Activated CD8-positive, alpha-beta memory T cell treated with anti-CD3 and anti-CD28 coated beads for 36 hours (primary cell): ENCODE measurements around the gene DIAPH3. TPM values are rescaled to one million over a fixed set of nuclear protein-coding genes. Genes with fewer than 3 reads are reported as not detected.
"Not testable (repeated sequence)": the region's sequence is repeated elsewhere in the genome, so short reads cannot be mapped to it uniquely, and the experiment has no call there.

Source experiments
- CTCF ChIA-PET: fragments of 350-600 bp; sonication (Branson Sonifier 250); formaldehyde crosslinking; loops from one replicate; lab custom pipeline; 2021; ENCODE audit warnings: antibody characterized with exemption; lab: Charles Lee
- POLR2A ChIA-PET: fragments of 350-600 bp; sonication (Branson Sonifier 250); formaldehyde crosslinking; loops from one replicate; lab custom pipeline; 2021; ENCODE audit warnings: antibody characterized with exemption; lab: Charles Lee
- total RNA-seq, 2 experiments: library from RNA; stranded (reverse); gene quantifications; one replicate each; pipeline ENCODE4 v1.2.3, GENCODE V29; 2021

Gene DIAPH3, protein sequence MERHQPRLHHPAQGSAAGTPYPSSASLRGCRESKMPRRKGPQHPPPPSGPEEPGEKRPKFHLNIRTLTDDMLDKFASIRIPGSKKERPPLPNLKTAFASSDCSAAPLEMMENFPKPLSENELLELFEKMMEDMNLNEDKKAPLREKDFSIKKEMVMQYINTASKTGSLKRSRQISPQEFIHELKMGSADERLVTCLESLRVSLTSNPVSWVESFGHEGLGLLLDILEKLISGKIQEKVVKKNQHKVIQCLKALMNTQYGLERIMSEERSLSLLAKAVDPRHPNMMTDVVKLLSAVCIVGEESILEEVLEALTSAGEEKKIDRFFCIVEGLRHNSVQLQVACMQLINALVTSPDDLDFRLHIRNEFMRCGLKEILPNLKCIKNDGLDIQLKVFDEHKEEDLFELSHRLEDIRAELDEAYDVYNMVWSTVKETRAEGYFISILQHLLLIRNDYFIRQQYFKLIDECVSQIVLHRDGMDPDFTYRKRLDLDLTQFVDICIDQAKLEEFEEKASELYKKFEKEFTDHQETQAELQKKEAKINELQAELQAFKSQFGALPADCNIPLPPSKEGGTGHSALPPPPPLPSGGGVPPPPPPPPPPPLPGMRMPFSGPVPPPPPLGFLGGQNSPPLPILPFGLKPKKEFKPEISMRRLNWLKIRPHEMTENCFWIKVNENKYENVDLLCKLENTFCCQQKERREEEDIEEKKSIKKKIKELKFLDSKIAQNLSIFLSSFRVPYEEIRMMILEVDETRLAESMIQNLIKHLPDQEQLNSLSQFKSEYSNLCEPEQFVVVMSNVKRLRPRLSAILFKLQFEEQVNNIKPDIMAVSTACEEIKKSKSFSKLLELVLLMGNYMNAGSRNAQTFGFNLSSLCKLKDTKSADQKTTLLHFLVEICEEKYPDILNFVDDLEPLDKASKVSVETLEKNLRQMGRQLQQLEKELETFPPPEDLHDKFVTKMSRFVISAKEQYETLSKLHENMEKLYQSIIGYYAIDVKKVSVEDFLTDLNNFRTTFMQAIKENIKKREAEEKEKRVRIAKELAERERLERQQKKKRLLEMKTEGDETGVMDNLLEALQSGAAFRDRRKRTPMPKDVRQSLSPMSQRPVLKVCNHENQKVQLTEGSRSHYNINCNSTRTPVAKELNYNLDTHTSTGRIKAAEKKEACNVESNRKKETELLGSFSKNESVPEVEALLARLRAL
- total RNA-seq, result 10 to 100 TPM; 18.8 to 19.0 TPM

DNA sequence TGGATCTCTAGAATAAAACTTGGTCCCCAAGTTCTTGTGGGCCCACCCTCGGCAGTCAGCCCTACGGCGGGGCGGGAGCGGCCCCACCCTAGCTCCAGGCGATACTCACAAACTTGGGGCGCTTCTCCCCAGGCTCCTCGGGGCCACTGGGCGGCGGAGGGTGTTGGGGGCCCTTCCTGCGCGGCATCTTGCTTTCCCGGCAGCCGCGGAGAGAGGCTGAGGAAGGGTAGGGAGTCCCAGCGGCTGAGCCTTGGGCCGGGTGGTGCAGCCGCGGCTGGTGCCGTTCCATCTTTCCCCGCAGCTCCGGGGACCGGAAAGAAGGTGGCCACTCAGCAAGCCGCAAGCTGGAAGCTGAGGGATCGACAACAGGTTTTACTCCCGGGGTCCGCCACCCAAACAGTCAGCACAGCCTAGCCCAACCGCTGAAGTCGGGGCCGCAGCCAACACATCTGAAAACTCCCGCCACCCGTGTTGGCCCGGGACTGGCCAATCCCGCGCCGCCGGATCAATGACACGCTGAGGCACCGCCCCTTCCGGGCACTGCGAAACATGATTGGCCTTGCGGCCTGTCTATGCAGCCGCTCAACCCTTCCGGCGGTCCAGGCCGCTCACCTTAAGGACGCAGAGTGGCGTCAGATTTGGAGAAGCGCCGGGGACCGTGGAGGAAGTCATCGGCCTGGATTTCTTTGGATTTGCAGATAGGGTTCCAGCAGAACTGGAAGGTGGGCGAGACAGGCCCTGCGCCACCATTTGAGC lies at the start of gene DIAPH3:
Gene DIAPH3, minus strand, starts transcription at position 451 of the 756 bp plus-strand sequence. Its CDS starts 162 bp downstream, at position 289.
- CTCF ChIA-PET, result interaction anchor here (0.6 kb wide), 1 partner anchor 26 kb away, joined by 3 read pairs; no protein-coding TSS in a partner anchor
- POLR2A ChIA-PET, result no interaction called here

DNA sequence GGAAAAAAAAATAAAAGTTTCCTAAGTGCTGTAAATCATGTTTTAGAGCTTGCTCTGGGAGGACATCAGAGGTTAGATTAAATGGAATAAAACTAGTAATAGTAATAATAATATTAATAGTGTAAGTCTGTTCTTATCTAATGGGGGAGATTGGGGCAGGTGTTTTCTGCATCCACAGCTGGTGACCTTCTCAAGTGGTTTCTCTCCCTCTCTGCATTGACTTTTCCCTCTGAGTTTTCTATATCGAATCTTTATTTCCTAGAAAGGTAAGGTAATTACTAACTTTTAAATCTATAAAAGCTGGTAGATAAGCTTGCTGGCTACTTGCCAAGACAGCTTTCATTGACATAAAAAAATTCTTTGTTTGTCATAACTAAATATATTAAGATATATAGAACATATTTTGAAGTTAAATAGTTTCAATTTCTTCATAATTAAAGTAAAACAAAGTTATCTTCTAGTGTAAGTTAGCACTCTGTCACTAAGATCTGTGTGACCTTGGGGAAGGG lies 49.6 kb upstream of the DIAPH3 start:
- POLR2A ChIA-PET, result no interaction called here
- CTCF ChIA-PET, result no interaction called here

DNA sequence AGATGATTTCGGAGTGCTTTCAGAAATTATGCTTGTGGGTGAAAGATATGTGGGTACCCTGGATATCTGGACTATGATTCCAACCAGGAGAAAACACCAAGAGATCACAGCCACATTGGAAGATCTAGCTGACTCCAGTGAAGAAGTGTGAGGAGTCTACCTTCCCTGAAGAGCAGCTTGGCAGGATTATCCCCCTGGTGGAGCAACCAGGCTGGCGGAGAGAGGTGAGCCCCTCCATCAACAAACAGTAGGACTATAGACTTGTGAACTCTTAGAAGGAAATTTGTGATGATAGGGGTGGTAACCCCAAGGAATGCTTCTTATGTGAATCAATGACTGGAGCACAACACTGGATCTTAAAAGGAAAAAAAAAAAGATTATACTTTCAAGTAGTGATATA lies 47.8 kb upstream of the DIAPH3 start:
- ChIA-PET POLR2A (no interaction called here), CTCF (no interaction called here)

DNA sequence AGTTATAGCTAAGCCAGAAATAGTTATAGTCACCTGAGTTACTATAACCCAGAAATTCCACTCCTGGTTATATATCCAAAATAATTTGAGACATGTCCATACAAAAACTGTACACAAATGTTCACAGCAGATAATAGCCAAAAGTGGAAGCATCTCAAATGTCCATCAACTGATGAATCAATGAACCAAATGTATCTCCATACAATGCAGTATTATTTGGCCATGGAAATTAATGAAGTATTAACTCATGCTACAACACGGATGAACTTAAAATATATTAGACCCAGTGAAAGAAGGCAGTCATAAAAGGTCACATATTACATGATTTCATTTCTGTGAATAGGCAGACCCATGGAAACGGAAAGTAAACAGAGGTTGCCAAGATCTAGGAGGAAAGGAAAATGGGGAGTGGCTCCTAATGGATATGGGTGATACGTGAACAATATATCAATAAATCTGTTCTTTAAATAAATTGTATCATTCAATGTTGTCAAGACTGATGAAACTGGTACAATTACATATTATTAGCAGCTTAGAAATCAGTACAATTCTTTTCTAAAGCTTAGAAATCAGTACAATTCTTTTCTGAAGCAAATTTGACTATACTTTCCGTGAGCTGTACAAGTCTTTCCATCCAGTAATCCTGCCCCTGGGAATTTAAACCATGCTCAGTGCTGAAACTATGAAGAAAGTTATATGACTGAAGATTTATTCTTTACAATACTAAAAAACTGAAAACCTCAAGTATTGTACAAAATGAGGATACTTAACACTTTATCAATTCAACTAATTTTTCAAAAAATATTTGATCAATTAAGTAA lies 47.0 kb upstream of the DIAPH3 start:
- POLR2A ChIA-PET, result no interaction called here
- CTCF ChIA-PET, result no interaction called here

DNA sequence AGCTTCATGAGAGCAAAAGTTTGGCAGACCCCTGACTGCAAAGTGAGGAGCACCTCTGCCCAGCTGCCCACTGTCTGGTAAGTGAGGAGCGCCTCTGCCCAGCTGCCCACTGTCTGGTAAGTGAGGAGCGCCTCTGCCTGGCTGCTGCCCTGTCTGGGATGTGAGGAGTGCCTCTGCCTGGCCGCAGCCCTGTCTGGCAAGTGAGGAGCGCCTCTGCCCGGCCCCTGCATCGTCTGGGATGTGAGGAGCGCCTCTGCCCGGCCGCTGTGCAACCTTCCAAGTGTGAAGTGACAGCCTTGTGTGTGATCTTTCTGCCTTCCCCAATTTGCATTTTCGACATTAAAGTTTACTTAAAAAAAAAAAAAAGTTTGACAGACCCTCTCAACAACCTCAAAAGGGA lies 41.8 kb upstream of the DIAPH3 start:
- CTCF ChIA-PET, POLR2A ChIA-PET: not testable (repeated sequence)

DNA sequence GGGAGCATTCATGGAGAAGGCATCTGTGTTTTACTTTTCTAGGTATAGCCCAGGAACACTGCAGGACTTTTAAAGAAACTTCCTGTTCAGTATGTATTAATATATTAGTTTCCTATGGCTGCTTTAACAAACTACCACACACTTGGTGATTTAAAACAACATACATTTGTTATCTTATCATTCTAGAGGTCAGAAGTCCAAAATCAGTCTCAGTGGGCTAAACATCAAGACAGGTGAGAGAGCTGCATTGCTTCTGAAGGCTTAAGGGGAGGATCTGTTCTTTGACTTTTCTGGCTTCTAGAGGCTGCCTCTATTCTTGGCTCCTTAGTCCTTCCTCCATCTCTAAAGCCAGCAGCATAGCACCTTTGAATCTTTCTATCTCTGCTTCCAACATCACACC lies 37.6 kb upstream of the DIAPH3 start:
- ChIA-PET POLR2A (no interaction called here), CTCF (no interaction called here)

DNA sequence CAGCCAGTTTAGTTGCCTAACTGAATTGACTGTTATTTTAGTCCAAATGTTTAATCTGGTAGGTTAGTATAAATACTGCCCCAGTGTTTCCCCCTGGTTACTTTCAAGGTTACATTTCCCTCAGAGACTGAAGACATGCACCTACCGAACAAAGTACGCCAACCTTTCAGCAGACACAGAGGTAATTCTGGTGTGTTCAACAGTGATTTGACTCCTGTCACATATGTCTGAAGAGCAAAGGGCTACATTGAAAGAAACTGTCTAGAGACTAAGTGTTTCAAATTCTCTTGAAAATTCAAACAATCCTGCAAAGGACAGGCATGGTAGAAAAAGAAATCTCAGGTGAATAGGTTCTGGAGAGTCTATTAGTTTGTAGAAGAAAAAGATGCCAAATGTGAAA lies 32.2 kb upstream of the DIAPH3 start:
- POLR2A ChIA-PET, CTCF ChIA-PET: not testable (repeated sequence)

DNA sequence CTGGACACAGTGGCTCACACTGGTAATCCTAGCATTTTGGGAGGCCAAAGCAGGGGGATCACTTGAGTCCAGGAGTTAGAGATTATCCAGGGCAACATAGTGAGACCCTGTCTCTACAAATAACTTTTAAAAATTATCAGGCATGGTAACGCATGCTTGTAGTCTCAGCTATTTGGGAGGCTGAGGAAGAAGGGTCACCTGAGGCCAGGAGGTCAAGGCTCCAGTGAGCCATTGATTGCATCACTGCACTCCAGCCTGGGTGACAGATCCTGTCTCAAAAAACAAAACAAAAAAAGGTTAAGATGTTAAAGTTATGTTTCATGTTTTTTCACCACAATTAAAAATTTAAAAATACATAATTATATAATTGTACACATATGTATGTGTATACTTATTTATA lies 19.2 kb upstream of the DIAPH3 start:
- ChIA-PET POLR2A (no interaction called here), CTCF (no interaction called here)

DNA sequence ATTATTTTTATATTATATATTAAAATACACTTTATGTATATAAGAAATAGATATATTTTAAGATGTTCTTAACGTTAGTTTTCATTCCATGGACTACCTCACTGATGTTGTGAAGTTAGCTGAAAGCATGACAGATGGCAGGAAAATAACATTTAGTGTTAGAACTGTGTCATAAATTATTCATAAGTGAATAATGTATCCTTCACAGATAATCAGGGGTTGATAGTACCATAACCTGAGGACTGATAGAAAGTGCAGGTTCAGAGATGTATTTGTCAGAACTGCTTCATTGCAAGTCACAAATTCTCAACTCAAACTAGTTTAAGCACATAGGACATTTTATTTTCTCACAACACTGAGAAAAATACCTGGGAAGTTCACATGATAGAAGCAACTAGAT lies 14.6 kb upstream of the DIAPH3 start:
- CTCF ChIA-PET, result no interaction called here
- POLR2A ChIA-PET, result no interaction called here

DNA sequence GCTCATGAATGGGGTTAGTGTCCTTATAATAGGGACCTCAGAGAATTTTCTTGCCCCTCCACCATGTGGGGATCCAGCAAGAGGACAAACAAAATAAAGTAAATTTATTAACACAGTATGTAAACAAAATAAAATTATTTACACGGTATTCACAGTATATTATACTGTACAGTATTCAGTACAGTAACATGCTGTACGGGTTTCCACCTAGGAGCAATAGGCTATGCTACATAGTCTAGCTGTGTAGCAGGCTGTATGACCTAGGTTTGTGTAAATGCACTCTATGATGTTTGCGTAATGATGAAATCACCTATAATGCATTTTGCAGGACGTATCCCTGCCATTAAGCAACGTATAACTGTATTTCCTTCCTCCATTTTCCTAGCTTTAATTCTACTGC lies 11.8 kb upstream of the DIAPH3 start:
- ChIA-PET POLR2A (no interaction called here), CTCF (no interaction called here)

DNA sequence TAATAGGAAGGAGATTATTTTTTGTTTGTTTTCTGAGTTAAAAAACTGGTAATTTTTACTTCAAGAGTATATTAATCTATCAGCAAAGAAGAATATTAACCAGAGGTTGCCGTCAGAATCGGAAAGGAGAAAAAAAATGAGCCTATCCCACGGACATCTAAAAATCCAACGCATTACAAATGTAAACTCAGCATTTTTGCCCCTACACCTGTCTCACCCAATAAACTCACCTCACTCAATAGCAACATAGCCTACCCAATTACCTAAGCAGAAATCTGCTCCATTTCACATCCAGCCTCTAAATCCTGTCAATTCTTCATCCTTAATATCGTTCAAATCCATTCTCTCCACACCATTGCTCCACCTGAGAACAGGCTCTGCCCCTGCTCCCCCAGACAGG lies 10.4 kb upstream of the DIAPH3 start:
- POLR2A ChIA-PET, result no interaction called here
- CTCF ChIA-PET, result no interaction called here

DNA sequence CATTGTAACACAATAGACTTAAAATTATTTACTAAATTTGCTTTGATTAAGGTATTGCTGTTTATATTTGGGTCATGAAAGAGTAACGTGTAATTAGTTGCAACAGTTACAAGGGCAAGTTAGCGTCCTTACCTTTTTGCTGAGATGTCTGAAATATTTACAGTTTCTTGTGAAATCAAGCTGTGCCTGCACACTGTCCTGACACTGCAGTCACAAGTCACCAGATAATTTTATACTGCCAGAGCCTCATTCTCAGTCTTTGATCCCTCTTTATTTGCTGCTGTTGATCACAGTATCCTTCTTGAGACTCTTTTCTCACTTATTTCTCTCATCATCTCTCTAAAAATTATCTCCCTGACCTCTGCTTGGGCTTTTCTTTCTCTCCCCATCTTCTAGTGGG lies 8.4 kb upstream of the DIAPH3 start:
- ChIA-PET POLR2A (no interaction called here), CTCF (no interaction called here)

DNA sequence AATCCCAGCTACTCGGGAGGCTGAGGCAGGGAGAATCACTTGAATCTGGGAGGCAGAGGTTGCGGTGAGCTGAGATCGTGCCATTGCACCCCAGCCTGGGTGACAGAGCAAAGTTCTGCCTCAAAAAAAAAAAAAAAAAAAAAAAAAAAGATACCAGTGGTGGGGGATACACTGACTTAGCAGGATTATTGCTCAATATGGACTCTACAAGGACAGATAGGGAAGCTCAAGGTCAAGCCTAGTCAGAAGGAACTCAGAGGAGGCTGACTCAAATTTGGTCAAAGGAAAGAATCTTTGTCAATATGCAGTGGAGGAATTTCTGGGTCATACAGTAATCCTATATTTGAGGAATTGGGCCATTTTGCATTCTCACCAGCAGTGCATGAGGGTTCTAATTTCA lies 6.7 kb upstream of the DIAPH3 start:
- CTCF ChIA-PET, result interaction anchor here (0.6 kb wide), 1 partner anchor 1178 kb away, joined by 3 read pairs; no protein-coding TSS in a partner anchor
- POLR2A ChIA-PET, result no interaction called here

DNA sequence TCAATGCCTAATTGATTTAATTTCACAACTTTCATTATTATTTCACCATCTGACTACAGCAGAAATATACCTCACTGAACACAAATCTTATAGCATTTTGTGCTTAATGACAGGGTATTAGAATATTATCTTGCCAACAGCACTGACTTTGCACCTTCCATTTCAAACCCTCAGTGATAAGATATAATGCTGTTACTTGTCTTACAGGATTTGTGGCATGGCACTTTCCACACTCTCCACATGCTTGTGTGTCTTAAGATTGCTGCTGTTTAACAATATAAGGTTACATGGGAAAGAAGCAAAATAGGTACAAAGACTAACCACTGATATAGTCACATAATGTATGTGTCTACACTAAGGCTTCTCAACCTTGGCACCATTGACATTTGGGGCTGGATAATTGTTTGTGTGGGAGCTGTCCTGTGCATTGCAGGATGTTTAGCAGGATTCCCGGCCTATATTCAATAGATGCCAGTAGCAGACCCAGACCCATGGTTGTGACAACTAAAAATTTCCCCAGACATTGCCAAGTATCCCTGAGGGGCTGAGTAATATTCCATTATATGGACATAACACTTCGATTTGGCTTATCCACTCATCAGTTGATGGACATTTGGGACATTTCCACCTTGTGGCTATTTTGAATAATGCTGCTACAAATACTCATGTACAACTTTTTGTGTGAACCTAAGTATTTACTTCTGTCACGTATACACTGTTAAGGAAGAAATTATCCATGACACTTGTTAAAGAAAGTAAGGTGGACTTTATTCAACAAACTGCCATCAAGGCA lies 5.7 kb upstream of the DIAPH3 start:
- CTCF ChIA-PET, result no interaction called here
- POLR2A ChIA-PET, result no interaction called here

DNA sequence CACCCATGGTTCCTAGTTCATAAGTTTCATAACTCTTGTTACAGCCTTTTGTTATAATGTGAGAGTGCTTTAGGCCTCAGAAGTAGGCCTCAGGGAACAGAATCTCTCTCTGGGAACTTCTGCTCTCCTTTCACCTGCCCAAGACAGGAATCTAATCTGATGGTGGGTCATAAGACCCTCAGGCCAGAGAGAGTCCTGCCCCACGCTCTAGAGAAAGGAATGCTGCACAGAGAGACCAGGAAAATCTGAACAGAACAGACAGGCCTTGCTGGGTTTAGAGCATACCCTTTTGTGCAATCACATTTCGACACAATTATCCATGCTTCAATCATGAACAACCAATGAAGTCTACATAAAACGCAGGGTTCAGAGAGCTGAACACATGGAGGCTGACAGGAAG lies 3.4 kb upstream of the DIAPH3 start:
- ChIA-PET CTCF (no interaction called here), POLR2A (no interaction called here)

DNA sequence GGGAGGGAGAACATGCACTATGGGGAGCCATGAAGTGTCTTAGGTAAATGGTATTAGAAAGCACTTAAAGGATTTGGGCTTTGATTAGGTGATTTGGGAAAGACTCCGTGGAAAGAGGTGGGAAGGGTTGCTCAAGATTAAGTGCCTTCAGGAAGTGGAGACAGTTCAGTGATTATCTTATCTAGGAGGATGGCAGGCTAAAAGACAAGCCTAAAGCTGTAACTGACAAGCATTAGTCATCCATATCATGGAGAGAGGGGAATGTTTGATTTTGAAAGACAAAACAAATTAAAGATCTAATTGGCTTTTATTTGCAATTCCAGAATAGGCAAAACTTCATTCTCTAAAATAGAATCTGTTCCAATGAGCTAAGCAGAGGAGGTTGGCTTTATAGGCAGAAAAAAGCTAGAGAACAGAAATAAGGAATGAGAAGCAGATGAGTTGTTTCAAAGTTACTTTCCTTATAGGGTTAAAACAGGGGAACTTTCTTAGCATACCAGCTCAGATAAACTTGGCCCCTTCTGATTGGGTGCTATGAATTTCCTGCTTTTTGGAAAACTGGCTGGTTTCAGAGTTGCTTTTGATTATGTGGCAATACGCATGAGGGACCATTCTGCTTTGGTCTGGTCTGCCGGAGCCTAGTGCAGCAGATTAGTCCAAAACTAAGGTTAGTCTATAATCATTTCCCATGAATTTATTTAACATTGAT lies 1.8 kb upstream of the DIAPH3 start:
- ChIA-PET CTCF (no interaction called here), POLR2A (interaction anchor here (0.6 kb wide), 1 partner anchor 15 kb away, joined by 5 read pairs; no protein-coding TSS in a partner anchor)
